ENCODE data around the gene BLOC1S4.

- no peak for TF ChIP-seq CTCF (IDR thresholded peaks at IDR 0.05)
- TF ChIP-seq EZH2 (IDR thresholded peaks at IDR 0.05; ENCODE audit: borderline replicate concordance, insufficient read depth, low read depth, low read length, poor library complexity, severe bottlenecking): no peak
Observed at GRCh38 chr4:6754481-6755087, 38.6 kb downstream of the BLOC1S4 start.
